BE2C (cell line): ENCODE results near the gene NEK8.

ENCODE experiments used
- DNase-seq: peaks from one replicate; pipeline ENCODE4 v3.0.0-alpha.2; 2020
- H3K27me3 ChIP-seq: fragments of 250-450 bp; sonication (Bioruptor Pico); 2 replicates; pipeline ENCODE4 v1.5.1; 2020; ENCODE audit warnings: mild to moderate bottlenecking
- H3K36me3 ChIP-seq: fragments of 250-450 bp; sonication (Bioruptor Pico); 2 replicates; pipeline ENCODE4 v1.5.1; 2020; ENCODE audit warnings: mild to moderate bottlenecking
- H3K4me1 ChIP-seq: fragments of 250-450 bp; sonication (Bioruptor Pico); 2 replicates; pipeline ENCODE4 v1.5.1; 2020
- H3K4me3 ChIP-seq: 2 replicates; pipeline ENCODE4 v1.5.1; 2011; ENCODE audit warnings: low read depth, low read length
- H3K9me3 ChIP-seq: fragments of 250-450 bp; sonication (Bioruptor Pico); 2 replicates; pipeline ENCODE4 v1.5.1; 2020
- TF ChIP-seq, protein P1 (sequence below): IDR thresholded peaks from 2 replicates; pipeline ENCODE4 v1.5.1; 2012; ENCODE audit warnings: mild to moderate bottlenecking, low read depth, low read length

NEK8 gene

GRCh38 chr17:28705728-28706334 lies 22.8 kb upstream of the NEK8 start:
- TF ChIP-seq, protein P1, sequence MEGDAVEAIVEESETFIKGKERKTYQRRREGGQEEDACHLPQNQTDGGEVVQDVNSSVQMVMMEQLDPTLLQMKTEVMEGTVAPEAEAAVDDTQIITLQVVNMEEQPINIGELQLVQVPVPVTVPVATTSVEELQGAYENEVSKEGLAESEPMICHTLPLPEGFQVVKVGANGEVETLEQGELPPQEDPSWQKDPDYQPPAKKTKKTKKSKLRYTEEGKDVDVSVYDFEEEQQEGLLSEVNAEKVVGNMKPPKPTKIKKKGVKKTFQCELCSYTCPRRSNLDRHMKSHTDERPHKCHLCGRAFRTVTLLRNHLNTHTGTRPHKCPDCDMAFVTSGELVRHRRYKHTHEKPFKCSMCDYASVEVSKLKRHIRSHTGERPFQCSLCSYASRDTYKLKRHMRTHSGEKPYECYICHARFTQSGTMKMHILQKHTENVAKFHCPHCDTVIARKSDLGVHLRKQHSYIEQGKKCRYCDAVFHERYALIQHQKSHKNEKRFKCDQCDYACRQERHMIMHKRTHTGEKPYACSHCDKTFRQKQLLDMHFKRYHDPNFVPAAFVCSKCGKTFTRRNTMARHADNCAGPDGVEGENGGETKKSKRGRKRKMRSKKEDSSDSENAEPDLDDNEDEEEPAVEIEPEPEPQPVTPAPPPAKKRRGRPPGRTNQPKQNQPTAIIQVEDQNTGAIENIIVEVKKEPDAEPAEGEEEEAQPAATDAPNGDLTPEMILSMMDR, result no peak
- H3K4me1 ChIP-seq, result no peaks in the 10 kb centered on the region
- H3K4me3 ChIP-seq, result no peak overlapping the region
- DNase-seq, result no peak
- no peaks in the 10 kb centered on the region for H3K9me3 ChIP-seq
- peaks cover 6% of the 10 kb centered on the region; the same call in 1 of the 2 replicates for H3K36me3 ChIP-seq
- H3K27me3 ChIP-seq, result no peaks in the 10 kb centered on the region

- peaks cover under 1% of the 10 kb centered on the region; the same call in 1 of the 2 replicates for H3K36me3 ChIP-seq
- no peak for DNase-seq
- TF ChIP-seq, protein P1, result no peak
Observed at GRCh38 chr17:28706471-28707338, 21.9 kb upstream of the NEK8 start.

DNA sequence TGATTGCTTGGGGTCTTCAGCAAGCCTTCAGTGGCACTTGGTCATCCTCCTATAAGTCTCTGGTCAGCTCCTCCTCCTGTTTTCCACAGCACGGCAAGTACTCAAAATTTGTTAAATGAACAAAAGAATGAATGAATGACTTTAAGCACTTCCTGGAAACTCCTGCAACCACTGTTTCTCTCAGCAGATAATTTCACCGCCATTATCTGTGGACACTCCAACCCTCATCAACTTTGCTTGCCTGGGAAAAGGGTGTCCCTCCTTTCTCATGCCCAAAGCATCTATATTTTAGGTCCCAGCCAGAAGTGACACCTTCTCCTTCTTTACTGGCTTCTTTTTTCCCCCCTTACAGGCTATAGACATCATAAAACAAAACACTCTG lies 21.3 kb upstream of the NEK8 start:
- H3K4me3 ChIP-seq, result no peak overlapping the region
- H3K9me3 ChIP-seq, result no peaks in the 10 kb centered on the region
- no peaks in the 10 kb centered on the region for H3K4me1 ChIP-seq
- DNase-seq, result no peak
- TF ChIP-seq, protein P1, result no peak
- H3K27me3 ChIP-seq, result no peaks in the 10 kb centered on the region
- no peaks in the 10 kb centered on the region for H3K36me3 ChIP-seq

More at GRCh38 chr17:28706471-28707338, 21.9 kb upstream of the NEK8 start:
- Histone ChIP-seq H3K27me3 (no peaks in the 10 kb centered on the region), H3K4me1 (no peaks in the 10 kb centered on the region), H3K4me3 (no peak overlapping the region), H3K9me3 (no peaks in the 10 kb centered on the region)

DNA sequence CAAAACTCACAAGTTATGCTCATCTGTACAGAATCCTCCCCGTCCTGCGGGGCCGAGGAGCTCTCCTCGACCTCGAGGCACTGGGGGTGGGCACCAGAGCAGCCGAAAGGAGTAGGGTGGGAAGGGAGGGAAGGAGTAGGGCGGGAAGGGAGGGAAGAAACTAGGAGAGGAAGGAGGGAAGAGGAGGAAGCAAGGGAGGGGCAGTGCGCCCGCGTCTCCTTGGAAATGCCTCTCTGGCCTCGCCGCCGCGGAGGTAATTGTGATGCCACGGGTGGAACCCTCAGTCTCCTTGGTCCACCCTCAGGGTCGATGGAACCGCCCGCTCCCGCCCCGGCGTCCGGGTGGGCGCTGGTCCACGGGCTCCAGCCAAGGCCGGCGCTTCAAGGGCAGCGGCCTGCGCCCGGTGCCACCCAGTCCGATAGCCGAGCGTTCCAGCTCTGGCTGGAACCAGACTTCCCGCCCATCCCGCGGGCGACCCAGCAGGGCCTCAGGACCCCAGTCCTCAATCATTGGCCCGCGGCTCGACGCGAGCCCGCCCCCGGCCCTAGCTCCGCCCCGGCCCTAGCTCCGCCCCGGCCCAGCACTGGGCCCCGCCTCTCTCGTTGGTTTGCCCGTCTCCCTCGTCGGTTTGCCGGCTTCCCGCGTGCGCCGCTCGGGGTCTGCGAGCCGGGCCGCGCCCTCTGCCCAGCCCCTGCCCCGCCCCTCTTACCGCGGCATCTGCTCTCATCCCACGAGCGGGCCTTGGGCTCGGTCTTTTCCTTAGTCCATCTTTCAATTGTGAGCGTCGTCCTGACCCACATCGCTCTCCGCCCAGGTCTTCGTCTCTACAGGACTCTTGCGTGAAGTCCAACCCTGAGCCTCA lies 17.5 kb upstream of the NEK8 start:
- Histone ChIP-seq H3K9me3 (no peaks in the 10 kb centered on the region), H3K4me3 (peak overlapping the region; percentile 36), H3K4me1 (no peaks in the 10 kb centered on the region), H3K27me3 (no peaks in the 10 kb centered on the region), H3K36me3 (no peaks in the 10 kb centered on the region)
- TF ChIP-seq, protein P1, result no peak
- DNase-seq, result peak; percentile 89

DNA sequence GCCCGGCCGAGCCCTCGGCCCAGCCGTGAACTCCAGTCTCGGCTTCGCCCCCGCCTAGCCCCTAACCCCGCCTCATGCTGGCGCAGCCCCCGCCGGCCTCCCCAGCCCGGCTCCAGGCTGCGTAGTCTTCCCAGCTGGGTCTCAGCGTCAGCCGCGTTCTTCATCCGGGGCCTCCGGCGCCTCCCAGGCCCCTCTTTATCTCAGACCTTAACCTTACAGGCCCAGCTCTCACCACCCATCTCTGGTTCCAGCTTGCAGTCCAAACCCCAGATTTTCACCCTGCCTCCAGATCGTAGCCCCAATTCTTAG lies 16.9 kb upstream of the NEK8 start, which contains the start of gene PROCA1:
TSS of gene PROCA1 (minus strand) at position 166 of the 309 bp plus-strand sequence. CDS start 228 bp downstream, outside the sequence.
- H3K9me3 ChIP-seq, result no peaks in the 10 kb centered on the region
- no peaks in the 10 kb centered on the region for H3K27me3 ChIP-seq
- no peaks in the 10 kb centered on the region for H3K4me1 ChIP-seq
- no peak for DNase-seq
- H3K36me3 ChIP-seq, result no peaks in the 10 kb centered on the region
- TF ChIP-seq, protein P1, result no peak
- H3K4me3 ChIP-seq, result peak within 1 kb of the TSS; percentile 36
